Thymus (tissue), 11 donors: Measurements from ENCODE around the gene CREB3. TPM values are rescaled to one million over a fixed set of nuclear protein-coding genes. Genes with fewer than 3 reads are reported as not detected.
A peak's percentile ranks its signal among the peaks of the same experiment; 100 is the strongest.

Source experiments
- DNase-seq, 9 donors: peaks; one replicate each; pipeline ENCODE4 v3.0.0-alpha.2; 2013; ENCODE audit warnings: low spot score in 9 of 9, low read depth in 6 of 9, missing footprints in 1 of 9
- H3K27ac ChIP-seq, 2 donors: one replicate each; pipeline ENCODE4 v1.5.1; 2013; ENCODE audit warnings: control low read depth in 1 of 2, low read depth in 1 of 2, low read length in 1 of 2, mild to moderate bottlenecking in 1 of 2, moderate library complexity in 1 of 2
- H3K27me3 ChIP-seq, 2 donors: one replicate each; pipeline ENCODE4 v1.5.1; 2013; ENCODE audit warnings: low read length in 1 of 2; ENCODE audit not compliant: control insufficient read depth in 2 of 2, insufficient read depth in 1 of 2
- H3K36me3 ChIP-seq, 2 donors: one replicate each; pipeline ENCODE4 v1.5.1; 2013; ENCODE audit warnings: low read length in 1 of 2, mild to moderate bottlenecking in 1 of 2, moderate library complexity in 1 of 2; ENCODE audit not compliant: control insufficient read depth in 2 of 2, insufficient read depth in 2 of 2
- H3K4me1 ChIP-seq, 2 donors: one replicate each; pipeline ENCODE4 v1.5.1; 2013; ENCODE audit warnings: low read length in 2 of 2; ENCODE audit not compliant: control insufficient read depth in 2 of 2, insufficient read depth in 2 of 2
- H3K4me3 ChIP-seq, 2 donors: one replicate each; pipeline ENCODE4 v1.5.1; 2013; ENCODE audit warnings: low read length in 2 of 2, control low read depth in 1 of 2, mild to moderate bottlenecking in 1 of 2
- H3K9me3 ChIP-seq, 2 donors: one replicate each; pipeline ENCODE4 v1.5.1; 2013; ENCODE audit warnings: low read length in 1 of 2, mild to moderate bottlenecking in 1 of 2; ENCODE audit not compliant: control insufficient read depth in 2 of 2, insufficient read depth in 1 of 2
- WGBS: extraction: QIAGEN DNeasy Blood & Tissue Kit; methylation state at CpG from one replicate; pipeline ENCODE4 v1.1.7; 2013; 5-methylcytosine and 5-hydroxymethylcytosine counted together
- polyA plus RNA-seq: library from polyadenylated mRNA; stranded (reverse); fragments of 200-250 nt; gene quantifications from one replicate; pipeline ENCODE4 v1.2.3, GENCODE V29; 2013
- total RNA-seq: library from RNA; stranded (reverse); fragments of 120-200 nt; gene quantifications from one replicate; pipeline ENCODE4 v1.2.4, GENCODE V29; 2013
- donor health status: healthy.

The CREB3 gene
- total and polyA plus RNA-seq, 2 donors = 23.2 to 25.6 TPM

GRCh38 chr9:35757226-35757891 is 24.9 kb downstream of the CREB3 start:
- Histone ChIP-seq H3K4me1 (peaks cover 6 to 14% of the 10 kb centered on the region in 2 donors), H3K4me3 (peak overlapping the region; percentile 56 to 64), H3K9me3 (no peaks in the 10 kb centered on the region), H3K27ac (peak overlapping the region; percentile 55 to 56), H3K36me3 (peaks cover 16 to 20% of the 10 kb centered on the region in 2 donors), H3K27me3 (no peaks in the 10 kb centered on the region)
- WGBS = 7% methylated on average over 20 of the region's 20 CpGs
- DNase-seq = peak in 4 of 9 donors; percentile 12 to 52 (median 20)

- no peak overlapping the region for H3K27ac ChIP-seq
- H3K36me3 ChIP-seq = peaks cover 12 to 15% of the 10 kb centered on the region in 2 donors
- H3K9me3 ChIP-seq = no peaks in the 10 kb centered on the region
- no peak for DNase-seq
- peak overlapping the region in 1 of 2 donors; percentile 64 for H3K4me3 ChIP-seq
- no peaks in the 10 kb centered on the region for H3K27me3 ChIP-seq
- peaks cover 6 to 14% of the 10 kb centered on the region in 2 donors for H3K4me1 ChIP-seq
Measured at GRCh38 chr9:35757892-35758275, 25.4 kb downstream of the CREB3 start.

GRCh38 chr9:35758475-35759050 is 26.1 kb downstream of the CREB3 start:
- 48% methylated on average over 3 of the region's 3 CpGs for WGBS

GRCh38 chr9:35759795-35760194 is 27.3 kb downstream of the CREB3 start:
- 97% methylated on average over 4 of the region's 4 CpGs for WGBS
- Histone ChIP-seq H3K4me3 (no peak overlapping the region), H3K4me1 (peaks cover 6 to 14% of the 10 kb centered on the region in 2 donors), H3K9me3 (no peaks in the 10 kb centered on the region), H3K36me3 (no peaks in the 10 kb centered on the region), H3K27me3 (no peaks in the 10 kb centered on the region), H3K27ac (no peak overlapping the region)
- no peak for DNase-seq

More at GRCh38 chr9:35758475-35759050, 26.1 kb downstream of the CREB3 start:
- no peaks in the 10 kb centered on the region for H3K27me3 ChIP-seq
- peaks cover 6 to 8% of the 10 kb centered on the region in 2 donors for H3K36me3 ChIP-seq
- no peak overlapping the region for H3K27ac ChIP-seq
- no peaks in the 10 kb centered on the region for H3K9me3 ChIP-seq
- DNase-seq = no peak
- peaks cover 6 to 14% of the 10 kb centered on the region in 2 donors for H3K4me1 ChIP-seq
- no peak overlapping the region for H3K4me3 ChIP-seq

- Histone ChIP-seq H3K27ac (no peak overlapping the region), H3K27me3 (no peaks in the 10 kb centered on the region), H3K4me1 (peaks cover 6 to 14% of the 10 kb centered on the region in 2 donors), H3K9me3 (no peaks in the 10 kb centered on the region), H3K36me3 (no peaks in the 10 kb centered on the region), H3K4me3 (no peak overlapping the region)
- 61% methylated on average over 2 of the region's 2 CpGs for WGBS
- DNase-seq = no peak
Measured at GRCh38 chr9:35760651-35761050, 28.2 kb downstream of the CREB3 start.

GRCh38 chr9:35763181-35763580 is 30.7 kb downstream of the CREB3 start:
- Histone ChIP-seq H3K9me3 (no peaks in the 10 kb centered on the region), H3K27ac (no peak overlapping the region), H3K36me3 (no peaks in the 10 kb centered on the region), H3K4me1 (no peaks in the 10 kb centered on the region), H3K27me3 (no peaks in the 10 kb centered on the region), H3K4me3 (no peak overlapping the region)
- 97% methylated on average over 2 of the region's 2 CpGs for WGBS
- DNase-seq = no peak

- no peak overlapping the region for H3K27ac ChIP-seq
- H3K9me3 ChIP-seq = no peaks in the 10 kb centered on the region
- 100% methylated on average over 1 of the region's 1 CpG for WGBS
- H3K36me3 ChIP-seq = no peaks in the 10 kb centered on the region
- DNase-seq = no peak
- H3K27me3 ChIP-seq = no peaks in the 10 kb centered on the region
- H3K4me1 ChIP-seq = no peaks in the 10 kb centered on the region
- no peak overlapping the region for H3K4me3 ChIP-seq
Measured at GRCh38 chr9:35763803-35764202, 31.3 kb downstream of the CREB3 start.

- WGBS = 97% methylated on average over 2 of the region's 2 CpGs
- no peak for DNase-seq
- Histone ChIP-seq H3K4me3 (no peak overlapping the region), H3K36me3 (no peaks in the 10 kb centered on the region), H3K27me3 (no peaks in the 10 kb centered on the region), H3K4me1 (no peaks in the 10 kb centered on the region), H3K27ac (no peak overlapping the region), H3K9me3 (no peaks in the 10 kb centered on the region)
Measured at GRCh38 chr9:35766997-35767396, 34.5 kb downstream of the CREB3 start.

- no peaks in the 10 kb centered on the region for H3K36me3 ChIP-seq
- no peaks in the 10 kb centered on the region for H3K27me3 ChIP-seq
- no peak overlapping the region for H3K27ac ChIP-seq
- 99% methylated on average over 1 of the region's 1 CpG for WGBS
- no peak overlapping the region for H3K4me3 ChIP-seq
- no peak for DNase-seq
- H3K4me1 ChIP-seq = no peaks in the 10 kb centered on the region
- no peaks in the 10 kb centered on the region for H3K9me3 ChIP-seq
Measured at GRCh38 chr9:35767458-35767857, 35.0 kb downstream of the CREB3 start.
